Prostate gland (tissue), 2 donors: ENCODE measurements around the gene RCOR1.

ENCODE experiments used
- CTCF ChIP-seq, 4 experiments: fragments of 200-600 bp in 2 of 4; fragments of 450-650 bp in 2 of 4; sonication (generic) in 2 of 4; IDR thresholded peaks; 1 replicate in 3 of 4; 2 replicates in 1 of 4; pipeline ENCODE4 v1.5.1; 2016 to 2019; ENCODE audit warnings: antibody characterized with exemption in 4 of 4, mild to moderate bottlenecking in 2 of 4, moderate library complexity in 2 of 4
- POLR2A ChIP-seq: fragments of 450-650 bp; IDR thresholded peaks from one replicate; pipeline ENCODE4 v1.6.1; 2016; ENCODE audit warnings: antibody characterized with exemption, mild to moderate bottlenecking

- TF ChIP-seq CTCF (IDR thresholded peaks at IDR 0.05), result no peak
- TF ChIP-seq POLR2A, result no peak
Measured at GRCh38 chr14:102630405-102630804, 38.0 kb downstream of the RCOR1 start.
